ENCODE measurements around the gene DESI2.

The DESI2 gene

GRCh38 chr1:244700808-244701207, 47.9 kb downstream of the DESI2 start:
- Histone ChIP-seq H3K4me3 (ENCODE audit: insufficient read depth, low read depth, low read length, poor library complexity, severe bottlenecking) (no peak overlapping the region), H3K27ac (ENCODE audit: insufficient read depth, low read length, poor library complexity, severe bottlenecking) (no peak overlapping the region), H3K9me3 (ENCODE audit: control insufficient read depth, low read length) (no peaks in the 10 kb centered on the region), H3K4me1 (ENCODE audit: control insufficient read depth, insufficient read depth, low read length, poor library complexity, severe bottlenecking) (no peaks in the 10 kb centered on the region), H3K36me3 (ENCODE audit: control insufficient read depth, insufficient read depth, low read length) (peaks cover 23% of the 10 kb centered on the region), H3K27me3 (replicated peaks; ENCODE audit: control insufficient read depth, insufficient read depth, low read length, poor library complexity, severe bottlenecking) (no peaks in the 10 kb centered on the region)
- no peak for DNase-seq

DNA sequence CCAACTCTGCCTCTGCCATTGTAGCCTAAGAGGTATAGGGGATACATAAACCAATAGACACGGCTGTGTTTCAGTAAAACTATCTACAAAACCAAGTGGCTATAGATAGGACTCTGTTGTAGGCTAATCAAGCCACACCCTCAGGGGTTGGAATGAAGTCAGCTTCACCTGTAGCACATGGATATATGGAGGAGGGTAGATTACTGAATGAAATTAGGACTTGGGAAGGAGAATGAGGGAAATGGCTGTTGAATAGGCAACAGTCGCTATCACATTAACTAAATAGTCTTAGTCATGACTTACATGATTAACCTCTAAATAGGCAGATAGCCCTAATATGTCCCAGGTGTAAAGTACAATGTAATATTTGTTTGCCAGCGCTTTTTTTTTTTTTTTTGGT, 49.7 kb downstream of the DESI2 start:
- no peak for DNase-seq
- Histone ChIP-seq H3K9me3 (ENCODE audit: control insufficient read depth, low read length) (no peaks in the 10 kb centered on the region), H3K4me3 (ENCODE audit: insufficient read depth, low read depth, low read length, poor library complexity, severe bottlenecking) (no peak overlapping the region), H3K27ac (ENCODE audit: insufficient read depth, low read length, poor library complexity, severe bottlenecking) (no peak overlapping the region), H3K4me1 (ENCODE audit: control insufficient read depth, insufficient read depth, low read length, poor library complexity, severe bottlenecking) (no peaks in the 10 kb centered on the region), H3K36me3 (ENCODE audit: control insufficient read depth, insufficient read depth, low read length) (peaks cover 25% of the 10 kb centered on the region), H3K27me3 (replicated peaks; ENCODE audit: control insufficient read depth, insufficient read depth, low read length, poor library complexity, severe bottlenecking) (no peaks in the 10 kb centered on the region)

DNA sequence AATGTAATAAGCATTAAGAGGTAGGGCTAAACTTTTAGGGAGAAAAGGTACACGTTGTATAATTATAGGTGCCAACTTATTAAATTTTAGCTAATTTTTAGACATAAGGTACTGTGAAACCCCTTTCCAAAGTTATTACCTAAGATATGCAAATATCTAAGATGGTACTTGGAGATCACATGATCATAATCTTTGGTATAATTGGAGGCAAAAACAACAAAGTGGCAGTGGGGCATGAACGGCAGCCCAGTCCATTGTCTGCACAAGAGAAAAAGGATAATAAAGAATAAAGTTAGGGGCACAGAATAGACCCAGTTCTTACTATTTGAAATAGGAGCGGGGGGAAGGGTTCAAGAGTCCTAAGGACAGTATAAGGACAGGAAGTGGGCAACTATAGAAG, 51.2 kb downstream of the DESI2 start:
- no peak for DNase-seq
- Histone ChIP-seq H3K4me1 (ENCODE audit: control insufficient read depth, insufficient read depth, low read length, poor library complexity, severe bottlenecking) (no peaks in the 10 kb centered on the region), H3K27me3 (replicated peaks; ENCODE audit: control insufficient read depth, insufficient read depth, low read length, poor library complexity, severe bottlenecking) (no peaks in the 10 kb centered on the region), H3K27ac (ENCODE audit: insufficient read depth, low read length, poor library complexity, severe bottlenecking) (no peak overlapping the region), H3K9me3 (ENCODE audit: control insufficient read depth, low read length) (no peaks in the 10 kb centered on the region), H3K4me3 (ENCODE audit: insufficient read depth, low read depth, low read length, poor library complexity, severe bottlenecking) (no peak overlapping the region), H3K36me3 (ENCODE audit: control insufficient read depth, insufficient read depth, low read length) (peaks cover 20% of the 10 kb centered on the region)

- H3K27me3 ChIP-seq (replicated peaks; ENCODE audit: control insufficient read depth, insufficient read depth, low read length, poor library complexity, severe bottlenecking): no peaks in the 10 kb centered on the region
- H3K4me3 ChIP-seq (ENCODE audit: insufficient read depth, low read depth, low read length, poor library complexity, severe bottlenecking): no peak overlapping the region
- H3K27ac ChIP-seq (ENCODE audit: insufficient read depth, low read length, poor library complexity, severe bottlenecking): no peak overlapping the region
- H3K4me1 ChIP-seq (ENCODE audit: control insufficient read depth, insufficient read depth, low read length, poor library complexity, severe bottlenecking): no peaks in the 10 kb centered on the region
- peaks cover 11% of the 10 kb centered on the region for H3K36me3 ChIP-seq (ENCODE audit: control insufficient read depth, insufficient read depth, low read length)
- no peaks in the 10 kb centered on the region for H3K9me3 ChIP-seq (ENCODE audit: control insufficient read depth, low read length)
- no peak for DNase-seq
Measured at GRCh38 chr1:244705261-244706234, 52.6 kb downstream of the DESI2 start.

- Histone ChIP-seq H3K36me3 (ENCODE audit: control insufficient read depth, insufficient read depth, low read length) (peaks cover 7% of the 10 kb centered on the region), H3K9me3 (ENCODE audit: control insufficient read depth, low read length) (no peaks in the 10 kb centered on the region), H3K4me3 (ENCODE audit: insufficient read depth, low read depth, low read length, poor library complexity, severe bottlenecking) (no peak overlapping the region), H3K27me3 (replicated peaks; ENCODE audit: control insufficient read depth, insufficient read depth, low read length, poor library complexity, severe bottlenecking) (no peaks in the 10 kb centered on the region), H3K4me1 (ENCODE audit: control insufficient read depth, insufficient read depth, low read length, poor library complexity, severe bottlenecking) (no peaks in the 10 kb centered on the region), H3K27ac (ENCODE audit: insufficient read depth, low read length, poor library complexity, severe bottlenecking) (no peak overlapping the region)
- DNase-seq: no peak
Measured at GRCh38 chr1:244709076-244709475, 56.1 kb downstream of the DESI2 start.

DNA sequence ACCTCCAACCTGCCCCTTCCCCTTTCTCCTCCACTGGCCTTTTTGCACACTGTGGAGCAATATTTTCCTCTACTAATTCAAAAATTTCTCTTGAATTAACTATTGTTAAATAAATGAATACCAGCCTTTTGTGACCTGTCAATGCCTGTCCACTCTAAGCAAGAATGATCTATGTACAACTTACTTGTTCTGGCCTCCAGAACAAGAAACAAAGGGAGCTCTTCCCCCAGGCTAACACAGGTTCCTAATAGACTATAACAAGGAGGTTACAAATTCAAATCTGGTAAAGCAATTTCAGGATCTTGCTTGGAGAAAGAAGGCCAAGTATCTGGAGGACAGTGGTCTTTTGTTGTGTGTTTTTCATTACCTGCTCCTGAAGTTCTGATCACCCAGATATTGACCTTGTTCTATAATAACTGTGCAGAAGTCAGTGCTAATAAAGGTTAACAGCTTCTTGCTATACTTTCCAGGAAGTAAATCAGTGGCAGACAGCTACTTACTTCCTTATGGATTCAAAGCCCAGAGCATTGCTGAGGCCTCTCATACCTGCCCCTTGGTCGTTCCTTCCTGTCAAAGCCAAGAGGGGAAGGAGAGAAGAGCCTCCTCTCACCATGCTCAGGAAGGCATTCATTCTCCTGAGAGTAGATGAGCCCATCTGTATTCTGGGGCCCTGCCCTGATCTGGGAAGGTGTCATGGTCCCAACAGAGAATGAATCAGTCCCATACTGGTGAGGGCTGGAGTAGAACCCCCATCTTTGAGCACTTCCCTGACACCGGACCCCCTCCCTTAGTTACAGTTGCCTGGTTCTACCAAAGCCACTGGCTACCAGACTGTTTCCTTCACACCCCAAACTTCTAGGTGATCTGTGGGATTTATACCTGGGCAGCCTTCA, 56.8 kb downstream of the DESI2 start:
- no peak for DNase-seq
- Histone ChIP-seq H3K9me3 (ENCODE audit: control insufficient read depth, low read length) (no peaks in the 10 kb centered on the region), H3K4me3 (ENCODE audit: insufficient read depth, low read depth, low read length, poor library complexity, severe bottlenecking) (no peak overlapping the region), H3K27me3 (replicated peaks; ENCODE audit: control insufficient read depth, insufficient read depth, low read length, poor library complexity, severe bottlenecking) (no peaks in the 10 kb centered on the region), H3K4me1 (ENCODE audit: control insufficient read depth, insufficient read depth, low read length, poor library complexity, severe bottlenecking) (no peaks in the 10 kb centered on the region), H3K27ac (ENCODE audit: insufficient read depth, low read length, poor library complexity, severe bottlenecking) (no peak overlapping the region), H3K36me3 (ENCODE audit: control insufficient read depth, insufficient read depth, low read length) (peaks cover 7% of the 10 kb centered on the region)

- DNase-seq: no peak
- Histone ChIP-seq H3K4me3 (ENCODE audit: insufficient read depth, low read depth, low read length, poor library complexity, severe bottlenecking) (no peak overlapping the region), H3K36me3 (ENCODE audit: control insufficient read depth, insufficient read depth, low read length) (peaks cover 4% of the 10 kb centered on the region), H3K9me3 (ENCODE audit: control insufficient read depth, low read length) (no peaks in the 10 kb centered on the region), H3K27ac (ENCODE audit: insufficient read depth, low read length, poor library complexity, severe bottlenecking) (no peak overlapping the region), H3K4me1 (ENCODE audit: control insufficient read depth, insufficient read depth, low read length, poor library complexity, severe bottlenecking) (no peaks in the 10 kb centered on the region), H3K27me3 (replicated peaks; ENCODE audit: control insufficient read depth, insufficient read depth, low read length, poor library complexity, severe bottlenecking) (no peaks in the 10 kb centered on the region)
Measured at GRCh38 chr1:244710474-244711062, 57.6 kb downstream of the DESI2 start.

DNA sequence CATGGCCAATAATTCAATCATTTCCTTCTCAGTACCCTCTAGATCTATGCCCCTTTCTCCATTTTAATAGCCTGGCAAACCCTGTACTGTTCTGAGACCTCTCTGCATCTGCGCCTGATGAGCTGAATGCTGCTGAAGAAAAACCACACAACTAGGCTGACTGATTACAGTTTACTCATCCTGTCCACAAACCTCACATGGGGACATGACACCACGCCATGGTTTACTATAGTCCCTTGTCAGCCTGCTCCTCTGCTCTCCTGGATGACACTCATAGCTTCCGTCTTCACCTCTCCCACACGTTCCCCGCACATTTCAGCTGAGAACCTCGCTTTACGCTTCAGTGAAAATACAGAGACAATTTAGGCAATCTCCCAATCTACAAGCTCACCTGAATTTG, 59.7 kb downstream of the DESI2 start:
- DNase-seq: no peak
- Histone ChIP-seq H3K4me1 (ENCODE audit: control insufficient read depth, insufficient read depth, low read length, poor library complexity, severe bottlenecking) (no peaks in the 10 kb centered on the region), H3K27me3 (replicated peaks; ENCODE audit: control insufficient read depth, insufficient read depth, low read length, poor library complexity, severe bottlenecking) (no peaks in the 10 kb centered on the region), H3K9me3 (ENCODE audit: control insufficient read depth, low read length) (no peaks in the 10 kb centered on the region), H3K4me3 (ENCODE audit: insufficient read depth, low read depth, low read length, poor library complexity, severe bottlenecking) (no peak overlapping the region), H3K27ac (ENCODE audit: insufficient read depth, low read length, poor library complexity, severe bottlenecking) (no peak overlapping the region), H3K36me3 (ENCODE audit: control insufficient read depth, insufficient read depth, low read length) (no peaks in the 10 kb centered on the region)

GRCh38 chr1:244713332-244713731, 60.4 kb downstream of the DESI2 start:
- no peak overlapping the region for H3K4me3 ChIP-seq (ENCODE audit: insufficient read depth, low read depth, low read length, poor library complexity, severe bottlenecking)
- H3K9me3 ChIP-seq (ENCODE audit: control insufficient read depth, low read length): no peaks in the 10 kb centered on the region
- H3K27me3 ChIP-seq (replicated peaks; ENCODE audit: control insufficient read depth, insufficient read depth, low read length, poor library complexity, severe bottlenecking): no peaks in the 10 kb centered on the region
- no peak overlapping the region for H3K27ac ChIP-seq (ENCODE audit: insufficient read depth, low read length, poor library complexity, severe bottlenecking)
- DNase-seq: no peak
- no peaks in the 10 kb centered on the region for H3K36me3 ChIP-seq (ENCODE audit: control insufficient read depth, insufficient read depth, low read length)
- H3K4me1 ChIP-seq (ENCODE audit: control insufficient read depth, insufficient read depth, low read length, poor library complexity, severe bottlenecking): no peaks in the 10 kb centered on the region
